Lower leg skin (tissue), 4 donors: ENCODE results near the gene HMGN5. TPM values are rescaled to one million over a fixed set of nuclear protein-coding genes. Genes with fewer than 3 reads are reported as not detected.

Source experiments
- DNase-seq, 2 donors: peaks; one replicate each; pipeline ENCODE4 v3.0.0-alpha.2; 2019; ENCODE audit warnings: low spot score in 2 of 2
- H3K4me3 ChIP-seq: fragments of 200-600 bp; sonication (generic); 2 replicates; pipeline ENCODE4 v1.5.1; 2017; ENCODE audit warnings: mild to moderate bottlenecking, low read depth; ENCODE audit not compliant: poor library complexity, severe bottlenecking
- POLR2A ChIP-seq, 2 donors: fragments of 450-650 bp; IDR thresholded peaks; one replicate each; pipeline ENCODE4 v1.6.1; 2016 to 2017; ENCODE audit warnings: antibody characterized with exemption in 2 of 2, mild to moderate bottlenecking in 1 of 2, moderate library complexity in 1 of 2
- WGBS, 2 donors: methylation state at CpG; one replicate each; pipeline ENCODE4 v1.1.5; 2018; 5-methylcytosine and 5-hydroxymethylcytosine counted together
- intact Hi-C: fragments of 100-400 bp; cut with DNase I; formaldehyde crosslinking; loops from one replicate; pipeline ENCODE4 v1.15.0; 2023; ENCODE audit warnings: low total_unique reads
- total RNA-seq, 4 donors: library from RNA; depleted of rRNA; stranded (reverse); fragments of >200 nt; gene quantifications; one replicate each; pipeline ENCODE4 v1.1.0, GENCODE V29; 2016
- TF ChIP-seq, protein P1 (sequence below), 3 donors: fragments of 450-650 bp; IDR thresholded peaks; one replicate each; pipeline ENCODE4 v1.5.1; 2016; ENCODE audit warnings: antibody characterized with exemption in 3 of 3, mild to moderate bottlenecking in 3 of 3, moderate library complexity in 2 of 3

The HMGN5 gene
- total RNA-seq, 4 donors from 2014 or later, result 0.25 to 1.9 (median 1.0) TPM

DNA sequence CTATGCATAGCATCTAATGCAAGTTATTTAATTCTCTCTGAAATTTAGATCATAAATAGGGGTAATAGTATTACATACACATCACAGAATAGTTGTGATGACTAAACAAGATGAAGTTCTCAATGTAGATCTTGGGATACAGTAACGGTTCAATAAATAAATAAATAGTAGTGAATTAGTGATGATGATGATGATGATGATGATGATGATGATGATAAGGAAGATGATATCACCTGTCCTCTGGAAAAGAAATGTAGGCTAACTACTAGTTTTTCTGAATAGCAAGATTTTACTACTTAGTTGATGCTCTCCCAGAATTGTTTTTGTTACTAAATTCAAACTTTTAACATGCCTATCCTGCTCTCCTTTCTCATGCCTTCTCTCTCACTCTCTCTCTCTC lies 30.5 kb upstream of the HMGN5 start:
- intact Hi-C loops, result no loop called here
- DNase-seq, result no peak
- 57 to 90% methylated on average over 1 of the region's 1 CpG for WGBS, 2 donors
- TF ChIP-seq POLR2A (IDR thresholded peaks at IDR 0.05), result no peak
- TF ChIP-seq, protein P1, sequence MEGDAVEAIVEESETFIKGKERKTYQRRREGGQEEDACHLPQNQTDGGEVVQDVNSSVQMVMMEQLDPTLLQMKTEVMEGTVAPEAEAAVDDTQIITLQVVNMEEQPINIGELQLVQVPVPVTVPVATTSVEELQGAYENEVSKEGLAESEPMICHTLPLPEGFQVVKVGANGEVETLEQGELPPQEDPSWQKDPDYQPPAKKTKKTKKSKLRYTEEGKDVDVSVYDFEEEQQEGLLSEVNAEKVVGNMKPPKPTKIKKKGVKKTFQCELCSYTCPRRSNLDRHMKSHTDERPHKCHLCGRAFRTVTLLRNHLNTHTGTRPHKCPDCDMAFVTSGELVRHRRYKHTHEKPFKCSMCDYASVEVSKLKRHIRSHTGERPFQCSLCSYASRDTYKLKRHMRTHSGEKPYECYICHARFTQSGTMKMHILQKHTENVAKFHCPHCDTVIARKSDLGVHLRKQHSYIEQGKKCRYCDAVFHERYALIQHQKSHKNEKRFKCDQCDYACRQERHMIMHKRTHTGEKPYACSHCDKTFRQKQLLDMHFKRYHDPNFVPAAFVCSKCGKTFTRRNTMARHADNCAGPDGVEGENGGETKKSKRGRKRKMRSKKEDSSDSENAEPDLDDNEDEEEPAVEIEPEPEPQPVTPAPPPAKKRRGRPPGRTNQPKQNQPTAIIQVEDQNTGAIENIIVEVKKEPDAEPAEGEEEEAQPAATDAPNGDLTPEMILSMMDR (IDR thresholded peaks at IDR 0.05), result no peak
- no peak overlapping the region for H3K4me3 ChIP-seq

DNA sequence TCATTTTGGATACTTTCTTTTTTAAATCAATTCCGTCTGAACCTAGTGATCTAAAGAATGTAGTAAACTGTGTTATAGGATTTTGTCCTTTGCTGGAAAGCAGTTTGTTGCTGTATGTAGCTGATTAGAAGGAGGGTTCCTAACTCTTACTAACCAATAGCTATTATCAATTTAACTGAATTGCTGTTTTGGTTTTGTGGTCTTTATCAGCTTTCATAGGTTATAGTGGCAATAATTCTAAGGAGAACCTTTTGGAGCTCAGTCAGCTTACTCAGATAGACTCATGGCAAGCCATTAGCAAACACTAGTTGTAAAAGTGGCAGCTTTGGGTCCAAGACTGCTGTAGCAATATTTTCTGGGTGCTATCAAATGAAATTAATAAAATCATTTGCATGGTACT lies 29.8 kb upstream of the HMGN5 start:
- 55 to 81% methylated on average over 1 of the region's 1 CpG for WGBS, 2 donors
- H3K4me3 ChIP-seq, result no peak overlapping the region
- intact Hi-C loops, result no loop called here
- no peak for DNase-seq
- TF ChIP-seq, protein P1 (IDR thresholded peaks at IDR 0.05), result no peak
- no peak for TF ChIP-seq POLR2A (IDR thresholded peaks at IDR 0.05)

DNA sequence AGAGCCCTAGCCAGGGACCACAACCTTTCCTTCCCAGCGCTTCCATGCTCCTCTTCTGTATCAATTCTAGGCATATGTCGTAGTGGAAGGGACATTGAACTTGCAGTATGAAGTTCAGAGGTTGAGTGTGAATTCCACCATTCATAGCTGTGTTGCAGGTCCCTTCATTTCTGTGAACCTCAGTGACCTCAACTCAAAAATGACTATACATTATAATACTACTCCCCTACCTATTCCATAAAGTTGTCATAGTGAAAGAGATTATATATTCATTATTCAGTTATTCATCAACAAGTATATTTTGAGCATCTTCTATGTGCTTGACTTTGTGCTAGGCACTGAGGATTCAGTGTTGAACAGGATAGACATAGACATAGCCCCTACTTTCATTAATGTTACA lies 28.2 kb upstream of the HMGN5 start:
- H3K4me3 ChIP-seq, result no peak overlapping the region
- TF ChIP-seq POLR2A (IDR thresholded peaks at IDR 0.05), result no peak
- TF ChIP-seq, protein P1 (IDR thresholded peaks at IDR 0.05), result no peak
- 88 to 91% methylated on average over 2 of the region's 2 CpGs for WGBS, 2 donors
- intact Hi-C loops, result no loop called here
- no peak for DNase-seq

- WGBS, 2 donors, result 67 to 83% methylated on average over 3 of the region's 3 CpGs
Observed at GRCh38 chrX:81229229-81229628, 27.5 kb upstream of the HMGN5 start.

DNA sequence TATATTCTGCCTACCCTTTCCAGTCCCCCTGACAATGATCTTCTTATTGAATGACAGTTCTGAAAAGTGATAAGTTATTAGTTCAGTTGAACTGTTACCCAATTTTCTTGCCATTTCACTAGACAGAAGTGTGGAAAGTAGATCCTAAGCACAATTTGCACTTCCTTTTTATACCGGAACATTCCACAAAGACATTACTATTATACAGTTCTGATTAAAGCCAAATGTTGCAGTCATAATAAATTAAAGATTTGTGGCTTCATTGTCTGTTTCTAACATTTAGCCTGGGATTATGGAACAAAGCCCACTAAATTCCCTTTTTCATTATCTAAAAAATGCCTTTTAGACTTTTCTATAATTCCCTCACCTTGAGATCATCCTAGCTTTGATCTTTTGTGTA lies 14.0 kb upstream of the HMGN5 start:
- DNase-seq, result no peak
- intact Hi-C loops, result no loop called here
- TF ChIP-seq, protein P1 (IDR thresholded peaks at IDR 0.05), result no peak
- no peak for TF ChIP-seq POLR2A (IDR thresholded peaks at IDR 0.05)
- H3K4me3 ChIP-seq, result no peak overlapping the region
- WGBS, 2 donors, result 24 to 50% methylated on average over 1 of the region's 1 CpG

More at GRCh38 chrX:81229229-81229628, 27.5 kb upstream of the HMGN5 start:
- no peak overlapping the region for H3K4me3 ChIP-seq
- intact Hi-C loops, result no loop called here
- TF ChIP-seq, protein P1 (IDR thresholded peaks at IDR 0.05), result no peak
- no peak for TF ChIP-seq POLR2A (IDR thresholded peaks at IDR 0.05)
- no peak for DNase-seq

- 70 to 91% methylated on average over 7 to 8 of the region's 8 CpGs for WGBS, 2 donors
- DNase-seq, result no peak
- TF ChIP-seq, protein P1 (IDR thresholded peaks at IDR 0.05), result no peak
- no peak for TF ChIP-seq POLR2A (IDR thresholded peaks at IDR 0.05)
- H3K4me3 ChIP-seq, result no peak overlapping the region
- intact Hi-C loops, result no loop called here
Observed at GRCh38 chrX:81208916-81209315, 7.2 kb upstream of the HMGN5 start.
